Measurements from ENCODE around the gene METTL26.

METTL26 gene

DNA sequence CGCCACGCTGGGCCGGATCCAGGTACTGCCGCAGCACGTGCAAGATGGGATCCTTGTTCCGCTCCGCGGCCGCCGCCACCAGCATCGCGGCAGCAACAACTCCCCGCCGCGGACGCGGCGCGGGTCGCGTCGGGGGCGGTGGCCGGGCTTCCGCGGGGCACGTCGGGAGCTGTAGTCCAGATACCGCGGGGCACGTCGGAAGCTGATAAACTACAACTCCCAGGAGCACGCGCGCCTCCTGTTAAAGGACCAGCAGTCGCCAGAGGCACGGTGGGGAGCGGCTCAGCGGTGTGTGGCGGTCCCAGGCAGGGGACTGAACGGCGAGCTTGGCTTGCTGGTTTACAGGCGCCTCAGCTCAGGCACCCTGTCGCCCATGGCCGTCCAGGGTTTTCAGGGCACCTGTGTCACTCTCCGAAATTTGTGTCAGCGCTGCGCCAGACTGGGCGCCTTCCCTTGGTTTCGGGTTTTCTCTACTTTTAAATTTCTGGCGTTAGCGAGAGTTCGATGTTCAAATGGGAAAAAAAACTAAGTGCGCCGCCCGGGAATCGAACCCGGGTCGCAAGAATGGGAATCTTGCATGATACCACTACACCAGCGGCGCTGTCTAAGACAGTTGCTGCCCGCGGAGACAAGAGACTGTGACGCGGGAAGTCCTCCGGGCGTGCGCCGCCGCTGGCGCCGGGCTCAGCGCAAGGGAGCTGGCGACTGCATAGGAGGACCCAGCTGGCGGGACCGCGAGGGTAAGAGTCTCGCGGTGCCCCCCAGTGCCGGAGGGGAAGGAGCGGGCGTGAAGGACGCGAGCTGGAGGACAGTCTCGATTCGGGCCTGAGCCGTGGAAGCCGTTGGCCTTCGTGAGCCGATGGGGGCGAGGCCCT lies at the start of gene METTL26:
Gene METTL26, minus strand, starts transcription at position 100 of the 875 bp plus-strand sequence. Its CDS starts 15 bp downstream, at position 85.
- peak; percentile 77 to 88 for DNase-seq (ENCODE audit: extremely low read depth in 1 of 2, low read depth in 1 of 2)

DNA sequence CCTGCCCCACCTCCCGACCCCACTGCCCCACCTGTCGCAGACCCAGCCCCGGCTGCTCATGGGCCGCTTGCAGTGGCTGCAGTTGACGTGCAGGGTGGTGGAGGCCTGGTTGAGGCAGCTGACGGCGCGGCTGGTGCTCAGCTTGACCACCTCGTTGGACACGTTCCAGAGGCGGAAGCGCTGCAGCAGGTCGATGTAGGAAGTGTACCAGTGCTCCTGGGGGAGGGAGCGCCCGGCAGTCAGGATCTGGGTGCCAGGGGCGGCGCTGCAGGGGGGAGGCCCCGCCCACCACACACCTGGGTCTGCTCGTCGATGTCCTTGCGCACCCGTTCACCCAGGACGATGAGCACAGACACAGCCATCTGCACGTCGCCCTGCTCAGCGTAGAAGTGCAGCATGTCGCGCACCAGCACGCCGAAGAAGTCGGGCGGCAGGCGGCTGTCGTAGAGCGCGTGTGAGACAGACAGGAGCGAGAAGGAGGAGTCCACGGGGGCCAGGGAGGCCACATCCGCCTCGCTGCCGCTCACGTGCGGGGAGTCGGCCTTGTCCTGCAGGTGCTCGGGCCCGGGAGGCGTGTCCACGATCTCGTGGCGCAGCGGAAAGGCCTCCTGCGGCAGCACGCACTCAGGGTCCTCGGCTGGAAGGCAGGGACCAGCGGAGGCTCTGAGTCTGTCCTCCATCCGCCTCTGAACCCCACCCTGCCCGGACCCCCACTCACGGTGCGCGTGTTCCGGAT lies 49.0 kb upstream of the METTL26 start:
- DNase-seq (ENCODE audit: extremely low read depth in 1 of 2, low read depth in 1 of 2), result no peak

DNA sequence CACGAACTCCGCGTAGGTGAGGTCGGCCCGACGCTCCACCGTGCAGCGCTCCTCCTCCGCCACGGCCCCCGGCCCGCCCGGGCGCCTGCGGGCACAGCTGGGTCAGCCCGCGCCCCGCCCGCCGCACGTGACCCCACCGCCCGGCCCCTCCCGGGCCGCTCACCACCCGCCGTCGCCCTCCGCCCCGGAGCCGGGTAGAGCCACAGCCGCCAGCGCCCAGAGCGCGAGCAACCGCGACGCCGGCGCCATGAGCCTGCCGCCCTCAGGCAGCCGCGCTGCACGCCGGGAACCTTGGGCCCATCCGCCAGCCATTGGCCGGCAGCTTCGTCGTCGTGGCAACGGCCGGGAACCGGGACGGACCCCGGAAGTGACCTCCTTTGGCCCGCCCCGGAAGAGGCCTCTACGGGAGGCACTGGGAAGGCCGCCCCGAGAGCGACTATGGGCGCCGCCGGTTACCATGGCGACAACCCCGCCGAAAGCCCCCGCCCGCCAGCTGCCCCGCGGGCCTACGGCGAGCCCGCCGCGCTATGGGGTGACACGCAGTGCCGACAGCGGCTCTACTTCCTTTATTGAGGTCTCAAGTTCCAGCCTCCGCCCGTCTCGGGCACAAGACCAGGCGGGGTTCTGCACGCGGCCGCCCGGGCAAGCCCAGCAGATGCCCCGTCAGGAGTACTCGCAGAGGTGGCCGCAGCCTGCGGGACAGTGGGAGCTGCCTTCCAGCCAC lies 48.1 kb upstream of the METTL26 start, which contains the start of gene JMJD8:
Gene JMJD8, minus strand, starts transcription at position 264 of the 724 bp plus-strand sequence. Its CDS starts 15 bp downstream, at position 249.
- DNase-seq (ENCODE audit: extremely low read depth in 1 of 2, low read depth in 1 of 2), result peak; percentile 95 to 96

DNA sequence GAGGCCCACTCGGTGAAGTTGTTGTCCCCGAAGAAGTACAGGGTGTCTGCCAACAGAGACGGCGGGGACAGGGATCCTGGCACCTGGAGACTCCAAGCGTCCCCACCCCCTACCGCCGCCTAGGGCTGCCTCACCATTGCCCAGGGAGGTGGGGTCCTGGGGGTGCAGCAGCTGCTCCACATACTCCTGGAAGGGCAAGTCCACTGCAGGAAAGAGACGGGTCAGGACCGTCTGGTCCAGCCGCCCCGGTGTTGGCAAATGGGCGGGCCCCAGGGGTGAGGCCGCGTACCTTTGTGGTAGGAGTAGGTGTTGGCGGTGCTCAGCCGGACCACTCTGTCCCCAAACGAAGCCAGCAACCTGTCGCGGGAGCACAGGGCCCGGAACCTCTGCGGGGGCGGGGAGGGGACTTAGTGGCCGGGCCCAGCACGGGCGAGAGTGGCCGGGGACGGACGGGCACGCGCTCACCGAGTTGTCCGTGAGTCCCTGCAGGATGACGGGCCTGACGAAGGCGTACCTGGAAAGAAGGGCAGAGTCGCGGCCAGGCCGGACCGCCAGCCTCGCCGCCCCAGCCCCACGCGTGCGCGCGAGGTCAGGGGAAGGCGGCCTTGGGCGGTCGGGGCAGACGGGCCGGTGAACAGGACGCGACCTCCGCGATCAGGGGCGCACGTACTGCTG lies 47.4 kb upstream of the METTL26 start:
- no peak for DNase-seq (ENCODE audit: extremely low read depth in 1 of 2, low read depth in 1 of 2)

DNA sequence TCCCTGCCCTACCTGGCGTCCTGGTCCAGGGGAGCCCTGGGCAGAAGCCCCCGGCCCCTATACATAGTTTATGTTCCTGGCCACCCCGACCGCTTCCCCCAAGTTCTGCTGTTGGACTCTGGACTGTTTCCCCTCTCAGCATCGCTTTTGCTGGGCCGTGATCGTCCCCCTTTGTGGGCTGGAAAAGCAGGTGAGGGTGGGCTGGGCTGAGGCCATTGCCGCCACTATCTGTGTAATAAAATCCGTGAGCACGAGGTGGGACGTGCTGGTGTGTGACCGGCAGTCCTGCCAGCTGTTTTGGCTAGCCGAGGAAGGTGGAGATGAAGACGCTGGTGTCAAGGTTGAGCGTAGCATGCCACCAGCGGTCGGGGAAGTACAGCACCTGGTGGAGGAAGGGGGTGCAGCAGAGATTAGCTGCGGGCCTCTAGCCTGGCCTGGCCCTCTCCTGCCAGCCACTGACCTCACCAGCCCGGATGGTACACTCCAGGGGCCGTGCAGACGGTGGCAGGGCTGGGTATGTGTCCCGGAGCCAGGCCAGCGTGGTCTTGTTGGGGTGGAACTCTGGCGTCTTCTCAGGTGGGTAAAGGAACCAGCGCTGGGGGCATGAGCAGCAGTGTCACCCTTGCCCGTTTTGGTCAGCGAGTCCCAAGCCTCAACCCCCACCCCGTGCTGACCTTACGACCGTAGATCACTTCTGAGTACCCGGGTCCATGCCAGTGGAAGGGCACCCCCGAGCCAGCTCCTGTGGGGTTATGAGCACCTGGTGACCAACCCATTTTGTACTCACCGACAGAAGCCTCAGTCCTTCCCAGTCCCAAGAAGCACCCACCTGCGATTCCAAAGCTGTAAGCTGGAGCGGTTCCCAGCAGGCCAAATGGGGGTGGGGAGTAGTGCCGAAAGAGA lies 46.6 kb upstream of the METTL26 start:
- no peak for DNase-seq (ENCODE audit: extremely low read depth in 1 of 2, low read depth in 1 of 2)

DNA sequence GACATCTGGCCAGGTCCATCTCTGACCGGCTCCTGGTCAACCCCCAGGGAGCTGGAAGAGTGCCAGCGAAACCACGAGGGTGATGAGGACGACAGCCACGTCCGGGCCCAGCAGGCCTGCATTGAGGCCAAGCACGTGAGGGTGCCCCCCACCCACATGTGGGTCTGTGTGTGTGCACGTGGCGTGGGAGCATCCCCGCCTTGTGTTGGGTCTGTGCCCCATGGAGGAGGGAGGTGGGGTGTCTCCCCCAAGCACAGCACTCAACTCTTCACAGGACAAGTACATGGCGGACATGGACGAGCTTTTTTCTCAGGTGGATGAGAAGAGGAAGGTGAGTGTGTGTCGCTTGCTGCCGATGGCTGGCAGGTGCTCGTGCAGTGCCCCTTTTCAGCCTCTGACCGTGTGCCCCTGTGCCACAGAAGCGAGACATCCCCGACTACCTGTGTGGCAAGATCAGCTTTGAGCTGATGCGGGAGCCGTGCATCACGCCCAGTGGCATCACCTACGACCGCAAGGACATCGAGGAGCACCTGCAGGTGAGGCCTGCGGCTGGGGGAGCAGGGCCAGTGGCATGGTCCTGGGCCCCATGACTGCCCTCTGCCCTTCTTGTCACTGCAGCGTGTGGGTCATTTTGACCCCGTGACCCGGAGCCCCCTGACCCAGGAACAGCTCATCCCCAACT lies 45.8 kb upstream of the METTL26 start:
- DNase-seq (ENCODE audit: extremely low read depth in 1 of 2, low read depth in 1 of 2), result no peak

DNA sequence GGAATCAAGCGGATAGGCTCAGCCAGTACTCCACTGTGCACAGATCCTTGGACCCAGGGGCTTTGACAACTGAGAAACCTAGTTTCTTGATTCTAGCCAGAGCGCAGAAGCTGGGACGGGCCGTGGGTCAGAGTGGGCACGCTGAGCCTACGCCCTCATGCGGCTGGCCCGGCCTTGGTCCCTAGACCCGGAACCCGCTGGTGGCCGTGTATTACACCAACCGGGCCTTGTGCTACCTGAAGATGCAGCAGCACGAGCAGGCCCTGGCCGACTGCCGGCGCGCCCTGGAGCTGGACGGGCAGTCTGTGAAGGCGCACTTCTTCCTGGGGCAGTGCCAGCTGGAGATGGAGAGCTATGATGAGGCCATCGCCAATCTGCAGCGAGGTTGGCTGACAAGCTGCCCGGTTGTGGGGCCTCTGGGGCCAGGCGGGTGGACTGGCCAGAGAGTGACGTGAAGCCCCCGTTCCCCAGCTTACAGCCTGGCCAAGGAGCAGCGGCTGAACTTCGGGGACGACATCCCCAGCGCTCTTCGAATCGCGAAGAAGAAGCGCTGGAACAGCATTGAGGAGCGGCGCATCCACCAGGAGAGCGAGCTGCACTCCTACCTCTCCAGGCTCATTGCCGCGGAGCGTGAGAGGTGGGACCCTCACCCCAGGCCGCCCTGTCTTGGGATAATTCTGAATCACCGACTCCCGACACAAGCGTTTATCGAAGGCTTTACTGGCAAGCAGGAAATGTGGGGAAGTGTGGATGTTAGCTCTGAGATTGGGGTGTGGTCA lies 45.1 kb upstream of the METTL26 start:
- no peak for DNase-seq (ENCODE audit: extremely low read depth in 1 of 2, low read depth in 1 of 2)

DNA sequence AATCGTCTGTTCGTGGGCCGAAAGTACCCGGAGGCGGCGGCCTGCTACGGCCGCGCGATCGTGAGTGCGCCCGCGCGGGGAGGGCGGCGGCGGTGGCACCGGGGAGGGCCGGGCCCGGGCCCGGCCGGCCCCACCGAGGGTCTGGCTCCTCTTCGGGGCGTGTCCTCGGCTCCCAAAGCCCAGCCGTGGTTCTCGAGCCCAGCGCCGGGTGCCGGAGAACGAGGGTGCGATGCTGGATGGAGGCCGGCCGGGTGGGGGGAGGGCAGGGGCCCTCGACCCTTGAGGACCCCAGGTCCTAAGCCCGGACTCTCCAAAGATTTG lies 44.5 kb upstream of the METTL26 start:
- DNase-seq (ENCODE audit: extremely low read depth in 1 of 2, low read depth in 1 of 2), result no peak

DNA sequence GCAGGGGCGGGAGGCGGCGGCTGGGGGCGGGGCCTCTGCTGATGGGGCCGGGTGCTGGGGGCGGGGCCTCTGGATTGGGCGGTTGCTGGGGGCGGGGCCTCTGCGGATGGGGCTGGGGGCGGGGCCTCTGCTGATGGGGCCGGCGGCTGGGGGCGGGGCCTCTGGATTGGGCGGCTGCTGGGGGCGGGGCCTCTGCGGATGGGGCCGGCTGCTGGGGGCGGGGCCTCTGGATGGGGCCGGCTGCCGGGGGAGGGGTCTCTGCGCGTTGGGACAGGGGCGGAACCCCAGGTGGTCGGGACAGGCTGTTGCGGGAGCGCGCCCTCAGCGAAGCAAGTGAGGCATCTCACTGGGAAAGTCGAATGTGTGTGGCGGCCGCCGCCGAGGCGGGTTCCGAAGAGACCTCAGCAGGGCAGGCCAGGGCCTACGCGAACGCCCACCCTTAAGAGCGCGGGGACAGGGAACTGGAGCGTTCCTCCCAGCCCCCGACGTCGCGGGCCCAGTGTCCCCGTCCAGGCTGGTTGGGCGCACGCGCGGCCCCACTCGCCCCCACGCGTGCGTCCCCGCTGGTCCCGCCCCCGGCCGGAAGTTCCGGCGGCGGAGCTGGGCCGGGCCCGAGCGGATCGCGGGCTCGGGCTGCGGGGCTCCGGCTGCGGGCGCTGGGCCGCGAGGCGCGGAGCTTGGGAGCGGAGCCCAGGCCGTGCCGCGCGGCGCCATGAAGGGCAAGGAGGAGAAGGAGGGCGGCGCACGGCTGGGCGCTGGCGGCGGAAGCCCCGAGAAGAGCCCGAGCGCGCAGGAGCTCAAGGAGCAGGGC lies 43.9 kb upstream of the METTL26 start, which contains the start of gene STUB1:
Gene STUB1, plus strand, starts transcription at position 597 of the 811 bp plus-strand sequence. Its CDS starts 116 bp downstream, at position 713.
- peak; percentile 74 to 83 for DNase-seq (ENCODE audit: extremely low read depth in 1 of 2, low read depth in 1 of 2)

DNA sequence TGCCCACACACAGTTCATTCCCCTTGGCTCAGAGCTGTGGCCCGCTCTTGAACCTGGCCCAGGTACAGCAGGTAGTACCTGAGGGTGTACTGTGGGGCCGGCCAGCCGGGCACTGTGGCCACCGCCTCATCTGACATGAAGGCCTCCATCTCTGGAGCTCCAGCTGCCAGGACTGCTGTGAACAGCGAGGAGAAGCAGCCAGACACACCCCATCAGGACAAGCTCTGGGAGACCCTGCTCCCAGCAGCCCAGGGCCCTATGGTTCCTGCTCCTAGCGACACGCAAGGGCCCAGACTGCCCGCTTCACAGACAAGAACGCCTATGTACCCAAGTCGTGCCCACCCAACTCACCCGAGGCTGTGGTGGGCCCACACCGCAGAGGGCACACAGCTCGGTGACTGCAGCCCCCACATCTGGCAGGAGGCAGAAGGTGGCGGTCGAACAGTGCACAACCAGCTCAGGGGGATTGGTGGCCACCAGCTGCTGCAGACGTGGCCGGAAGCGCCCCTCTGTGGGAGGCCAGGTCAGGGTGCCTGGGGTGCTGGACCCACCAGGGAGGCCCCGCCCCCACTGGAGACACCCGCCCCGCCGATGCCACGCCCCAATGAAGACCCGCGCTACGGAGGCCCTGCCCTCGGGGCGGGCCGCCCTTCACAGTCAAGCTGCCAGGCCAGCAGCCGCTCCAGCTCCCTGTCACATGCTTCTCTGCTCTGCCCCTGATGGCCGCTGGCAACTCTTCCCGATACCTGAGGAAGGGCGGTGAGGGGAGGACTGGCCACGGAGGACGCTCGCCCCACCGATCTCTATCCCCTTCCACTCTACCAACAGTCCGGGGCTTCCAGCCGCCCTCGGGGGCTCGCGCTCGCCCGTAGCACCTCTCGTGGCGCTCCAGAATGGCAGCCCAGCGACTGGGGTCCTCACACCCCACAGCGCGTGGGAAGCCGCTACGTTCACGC lies 43.0 kb upstream of the METTL26 start:
- DNase-seq (ENCODE audit: extremely low read depth in 1 of 2, low read depth in 1 of 2), result no peak

DNA sequence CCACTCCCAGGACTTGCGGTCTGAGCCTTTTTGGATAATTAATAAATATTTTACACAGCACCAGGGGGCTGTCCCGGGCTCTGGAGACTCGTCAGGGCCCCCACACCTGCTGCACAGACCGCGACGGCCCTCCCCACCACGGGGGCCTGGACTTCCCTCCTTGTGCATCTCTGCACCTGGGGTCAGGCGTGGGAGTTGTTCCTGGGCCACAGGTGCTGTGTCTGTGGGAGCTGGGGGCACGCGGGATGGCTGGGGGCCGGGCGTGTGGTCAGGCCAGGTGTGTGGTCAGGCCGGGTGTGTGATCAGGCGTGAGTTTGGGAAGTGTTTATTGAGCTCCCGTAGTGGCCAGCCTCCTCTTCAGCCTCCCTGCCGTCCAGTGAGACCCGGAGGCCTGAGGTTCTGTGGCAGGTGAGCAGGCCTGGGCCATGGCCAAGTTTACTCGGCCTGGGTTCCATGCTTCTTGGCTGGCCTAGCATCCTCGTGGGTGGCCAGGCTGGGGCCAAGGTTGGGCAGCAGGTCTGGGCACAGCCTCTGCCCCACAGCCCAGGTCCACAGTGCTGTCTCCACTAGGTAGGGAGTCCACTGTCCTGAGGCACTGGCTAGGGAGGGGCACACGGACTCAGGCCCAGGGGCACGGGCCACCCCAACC lies 42.2 kb upstream of the METTL26 start:
- DNase-seq (ENCODE audit: extremely low read depth in 1 of 2, low read depth in 1 of 2), result no peak

DNA sequence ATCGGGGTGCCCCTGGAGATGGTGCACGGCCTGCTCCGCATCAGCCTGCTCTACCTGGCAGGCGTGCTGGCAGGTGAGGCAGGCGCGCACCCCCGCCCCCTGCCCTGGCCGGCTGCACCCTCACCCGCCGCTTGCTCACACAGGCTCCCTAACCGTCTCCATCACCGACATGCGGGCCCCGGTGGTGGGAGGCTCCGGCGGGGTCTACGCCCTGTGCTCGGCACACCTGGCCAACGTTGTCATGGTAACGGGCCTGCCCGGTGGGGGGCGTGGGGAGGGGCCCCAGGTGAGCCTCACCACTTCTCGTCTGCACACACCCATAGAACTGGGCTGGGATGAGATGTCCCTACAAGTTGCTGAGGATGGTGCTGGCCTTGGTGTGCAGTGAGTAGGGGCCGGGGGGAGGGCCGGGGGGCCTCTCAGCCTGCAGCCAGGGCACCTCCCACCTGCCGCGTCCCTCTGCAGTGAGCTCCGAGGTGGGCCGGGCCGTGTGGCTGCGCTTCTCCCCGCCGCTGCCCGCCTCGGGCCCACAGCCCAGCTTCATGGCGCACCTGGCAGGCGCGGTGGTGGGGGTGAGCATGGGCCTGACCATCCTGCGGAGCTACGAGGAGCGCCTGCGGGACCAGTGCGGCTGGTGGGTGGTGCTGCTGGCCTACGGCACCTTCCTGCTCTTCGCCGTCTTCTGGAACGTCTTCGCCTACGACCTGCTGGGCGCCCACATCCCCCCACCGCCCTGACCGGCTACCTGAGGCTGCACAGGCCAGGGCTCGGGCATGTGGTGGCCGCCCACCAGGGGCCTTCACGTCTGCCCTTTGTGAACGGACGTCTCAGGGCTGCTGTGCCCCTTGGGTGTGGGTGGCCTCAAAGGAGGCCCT lies 41.4 kb upstream of the METTL26 start:
- DNase-seq (ENCODE audit: extremely low read depth in 1 of 2, low read depth in 1 of 2), result no peak

DNA sequence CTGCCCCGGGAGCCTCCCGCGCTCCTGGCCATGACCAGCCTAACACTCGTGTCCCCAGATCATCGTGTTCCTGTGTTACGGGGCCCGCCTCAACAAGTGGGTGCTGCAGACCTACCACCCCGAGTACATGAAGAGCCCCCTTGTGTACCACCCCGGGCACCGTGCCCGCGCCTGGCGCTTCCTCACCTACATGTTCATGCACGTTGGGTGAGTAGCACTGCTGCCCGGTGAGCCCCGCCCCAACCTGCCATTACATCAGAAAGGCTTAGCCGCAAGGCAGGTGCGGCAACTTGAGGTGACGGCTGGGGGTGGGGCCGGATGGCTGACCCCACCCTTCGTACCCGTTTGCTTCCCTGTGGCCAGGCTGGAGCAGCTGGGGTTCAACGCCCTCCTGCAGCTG lies 40.8 kb upstream of the METTL26 start:
- DNase-seq (ENCODE audit: extremely low read depth in 1 of 2, low read depth in 1 of 2), result no peak

DNA sequence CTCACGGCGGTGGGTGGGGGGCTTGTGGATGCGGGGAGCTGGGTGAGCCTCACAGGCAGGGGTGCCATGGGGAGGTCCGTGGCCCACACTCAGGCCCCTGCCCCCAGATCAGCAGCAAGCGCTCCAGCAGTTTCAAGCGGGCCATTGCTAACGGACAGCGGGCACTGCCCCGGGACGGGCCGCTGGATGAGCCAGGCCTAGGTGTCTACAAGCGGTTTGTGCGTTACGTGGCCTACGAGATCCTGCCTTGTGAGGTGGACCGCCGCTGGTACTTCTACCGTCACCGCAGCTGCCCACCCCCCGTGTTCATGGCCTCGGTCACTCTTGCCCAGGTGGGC lies 40.4 kb upstream of the METTL26 start:
- DNase-seq (ENCODE audit: extremely low read depth in 1 of 2, low read depth in 1 of 2), result no peak
